Measurements from ENCODE around the gene FAM209A.
"Not testable (repeated sequence)": the region's sequence is repeated elsewhere in the genome, so short reads cannot be mapped to it uniquely, and the experiment has no call there.

The FAM209A gene

GRCh38 chr20:56524444-56524843 is at the start of gene FAM209A:
FAM209A (plus strand) TSS chr20:56524744; CDS start chr20:56524809, 65 bp downstream.
- DNase-seq: not testable (repeated sequence)

GRCh38 chr20:56483970-56484369 is 40.6 kb upstream of the FAM209A start:
- no peak for DNase-seq

- DNase-seq: no peak
These were observed 37.3 kb upstream of the FAM209A start for GRCh38 chr20:56487216-56487615.

- no peak for DNase-seq
These were observed 36.0 kb upstream of the FAM209A start for GRCh38 chr20:56488566-56488965.

- DNase-seq: no peak
These were observed 23.4 kb upstream of the FAM209A start for GRCh38 chr20:56501116-56501515.

GRCh38 chr20:56503916-56504315 is 20.6 kb upstream of the FAM209A start:
- no peak for DNase-seq

GRCh38 chr20:56504373-56505005 is 20.1 kb upstream of the FAM209A start:
- no peak for DNase-seq

- DNase-seq: no peak
These were observed 18.4 kb upstream of the FAM209A start for GRCh38 chr20:56506103-56506502.

GRCh38 chr20:56511926-56512325 is 12.6 kb upstream of the FAM209A start:
- DNase-seq: no peak

- DNase-seq: no peak
These were observed 11.1 kb upstream of the FAM209A start for GRCh38 chr20:56513161-56514150.

- no peak for DNase-seq
These were observed 7.9 kb upstream of the FAM209A start for GRCh38 chr20:56516631-56517030.

GRCh38 chr20:56517211-56517610 is 7.3 kb upstream of the FAM209A start:
- DNase-seq: no peak

GRCh38 chr20:56517641-56518040 is 6.9 kb upstream of the FAM209A start:
- DNase-seq: no peak

GRCh38 chr20:56518126-56518525 is 6.4 kb upstream of the FAM209A start:
- no peak for DNase-seq

- no peak for DNase-seq
These were observed 5.7 kb upstream of the FAM209A start for GRCh38 chr20:56518721-56519398.

GRCh38 chr20:56519551-56519950 is 5.0 kb upstream of the FAM209A start:
- no peak for DNase-seq

- DNase-seq: no peak
These were observed 4.4 kb upstream of the FAM209A start for GRCh38 chr20:56520180-56520579.

- not testable (repeated sequence) for DNase-seq
These were observed 3.7 kb upstream of the FAM209A start for GRCh38 chr20:56520746-56521354.

- no peak for DNase-seq
These were observed 2.2 kb upstream of the FAM209A start for GRCh38 chr20:56522311-56522710.

GRCh38 chr20:56527521-56527920 is 3.0 kb downstream of the FAM209A start:
- no peak for DNase-seq

GRCh38 chr20:56532946-56533345 is 8.4 kb downstream of the FAM209A start, which contains the start of gene FAM209B:
FAM209B (plus strand) TSS chr20:56533246; CDS start chr20:56533342, 96 bp downstream.
- not testable (repeated sequence) for DNase-seq

GRCh38 chr20:56537997-56538396 is 13.5 kb downstream of the FAM209A start:
- no peak for DNase-seq

- DNase-seq: no peak
These were observed 15.9 kb downstream of the FAM209A start for GRCh38 chr20:56540415-56540814.
